Measurements from ENCODE around the gene SPAG5.

The SPAG5 gene

GRCh38 chr17:28541439-28541838, 57.4 kb downstream of the SPAG5 start:
- no peak for DNase-seq

- DNase-seq: no peak
These were observed 58.6 kb downstream of the SPAG5 start for GRCh38 chr17:28540231-28540630.

GRCh38 chr17:28538296-28538895, 60.4 kb downstream of the SPAG5 start:
- no peak for DNase-seq

GRCh38 chr17:28537219-28537610, 61.6 kb downstream of the SPAG5 start:
- DNase-seq: no peak

GRCh38 chr17:28536532-28537218, 62.1 kb downstream of the SPAG5 start:
- DNase-seq: no peak

- DNase-seq: no peak
These were observed 64.0 kb downstream of the SPAG5 start for GRCh38 chr17:28534740-28535375.

GRCh38 chr17:28533091-28533807, 65.6 kb downstream of the SPAG5 start:
- DNase-seq: no peak

GRCh38 chr17:28532050-28532960, 66.5 kb downstream of the SPAG5 start:
- no peak for DNase-seq

GRCh38 chr17:28530926-28531325, 67.9 kb downstream of the SPAG5 start:
- no peak for DNase-seq

- no peak for DNase-seq
These were observed 68.6 kb downstream of the SPAG5 start for GRCh38 chr17:28530250-28530649.

GRCh38 chr17:28529013-28529400, 69.8 kb downstream of the SPAG5 start:
- DNase-seq: no peak

GRCh38 chr17:28528327-28529012, 70.4 kb downstream of the SPAG5 start:
- no peak for DNase-seq

GRCh38 chr17:28527859-28528258, 71.0 kb downstream of the SPAG5 start:
- DNase-seq: no peak
